ENCODE data around the gene PLD1.
A peak's percentile ranks its signal among the peaks of the same experiment; 100 is the strongest.

The PLD1 gene

GRCh38 chr3:171768281-171768900, 41.9 kb downstream of the PLD1 start:
- Histone ChIP-seq H3K4me2 (ENCODE audit: low read depth, low read length, poor library complexity, severe bottlenecking) (no peak overlapping the region), H3K4me3 (ENCODE audit: low read length, poor library complexity, severe bottlenecking) (no peak overlapping the region), H2AFZ (ENCODE audit: low read length) (0 out of 2 replicates have a peak overlapping the region, but pooled peaks have one; percentile 18), H3K79me2 (ENCODE audit: insufficient read depth, low read length) (no peaks in the 10 kb centered on the region), H3K9me3 (ENCODE audit: insufficient read depth, low read depth, low read length) (no peaks in the 10 kb centered on the region), H4K20me1 (ENCODE audit: insufficient read depth, low read length, poor library complexity, severe bottlenecking) (no peaks in the 10 kb centered on the region), H3K36me3 (ENCODE audit: insufficient read depth, low read length) (no peaks in the 10 kb centered on the region), H3K4me1 (ENCODE audit: insufficient read depth, low read length, poor library complexity, severe bottlenecking) (no peaks in the 10 kb centered on the region), H3K9me2 (replicated peaks; ENCODE audit: low read depth, low read length) (no peaks in the 10 kb centered on the region), H3K27me3 (ENCODE audit: insufficient read depth, low read length, poor library complexity, severe bottlenecking) (no peaks in the 10 kb centered on the region), H3K9ac (ENCODE audit: low read depth, low read length, poor library complexity, severe bottlenecking) (no peak overlapping the region), H3F3A (ENCODE audit: low read depth) (no peaks in the 10 kb centered on the region)
- TF ChIP-seq CTCF (conservative IDR thresholded peaks at IDR 0.05; ENCODE audit: low read length) (no peak), EZH2phosphoT487 (IDR thresholded peaks at IDR 0.05; ENCODE audit: borderline replicate concordance) (no peak)

- Histone ChIP-seq H3K36me3 (ENCODE audit: insufficient read depth, low read length) (no peaks in the 10 kb centered on the region), H2AFZ (ENCODE audit: low read length) (no peak overlapping the region), H3K4me2 (ENCODE audit: low read depth, low read length, poor library complexity, severe bottlenecking) (no peak overlapping the region), H3K4me1 (ENCODE audit: insufficient read depth, low read length, poor library complexity, severe bottlenecking) (no peaks in the 10 kb centered on the region), H3K79me2 (ENCODE audit: insufficient read depth, low read length) (no peaks in the 10 kb centered on the region), H3K9me2 (replicated peaks; ENCODE audit: low read depth, low read length) (no peaks in the 10 kb centered on the region), H3F3A (ENCODE audit: low read depth) (no peaks in the 10 kb centered on the region), H3K27me3 (ENCODE audit: insufficient read depth, low read length, poor library complexity, severe bottlenecking) (no peaks in the 10 kb centered on the region), H3K9ac (ENCODE audit: low read depth, low read length, poor library complexity, severe bottlenecking) (no peak overlapping the region), H3K4me3 (ENCODE audit: low read length, poor library complexity, severe bottlenecking) (no peak overlapping the region), H4K20me1 (ENCODE audit: insufficient read depth, low read length, poor library complexity, severe bottlenecking) (no peaks in the 10 kb centered on the region), H3K9me3 (ENCODE audit: insufficient read depth, low read depth, low read length) (no peaks in the 10 kb centered on the region)
- no peak for TF ChIP-seq CTCF (conservative IDR thresholded peaks at IDR 0.05; ENCODE audit: low read length)
- no peak for TF ChIP-seq EZH2phosphoT487 (IDR thresholded peaks at IDR 0.05; ENCODE audit: borderline replicate concordance)
Measured at GRCh38 chr3:171765511-171765887, 44.8 kb downstream of the PLD1 start.

GRCh38 chr3:171763392-171763791, 46.9 kb downstream of the PLD1 start:
- Histone ChIP-seq H3K27me3 (ENCODE audit: insufficient read depth, low read length, poor library complexity, severe bottlenecking) (no peaks in the 10 kb centered on the region), H3F3A (ENCODE audit: low read depth) (no peaks in the 10 kb centered on the region), H3K36me3 (ENCODE audit: insufficient read depth, low read length) (no peaks in the 10 kb centered on the region), H3K9me3 (ENCODE audit: insufficient read depth, low read depth, low read length) (no peaks in the 10 kb centered on the region), H3K4me3 (ENCODE audit: low read length, poor library complexity, severe bottlenecking) (no peak overlapping the region), H4K20me1 (ENCODE audit: insufficient read depth, low read length, poor library complexity, severe bottlenecking) (no peaks in the 10 kb centered on the region), H2AFZ (ENCODE audit: low read length) (no peak overlapping the region), H3K9ac (ENCODE audit: low read depth, low read length, poor library complexity, severe bottlenecking) (no peak overlapping the region), H3K4me1 (ENCODE audit: insufficient read depth, low read length, poor library complexity, severe bottlenecking) (no peaks in the 10 kb centered on the region), H3K9me2 (replicated peaks; ENCODE audit: low read depth, low read length) (no peaks in the 10 kb centered on the region), H3K79me2 (ENCODE audit: insufficient read depth, low read length) (no peaks in the 10 kb centered on the region), H3K4me2 (ENCODE audit: low read depth, low read length, poor library complexity, severe bottlenecking) (no peak overlapping the region)
- TF ChIP-seq CTCF (conservative IDR thresholded peaks at IDR 0.05; ENCODE audit: low read length) (no peak), EZH2phosphoT487 (IDR thresholded peaks at IDR 0.05; ENCODE audit: borderline replicate concordance) (no peak)
